ENCODE measurements around the gene COLEC11.

The COLEC11 gene

DNA sequence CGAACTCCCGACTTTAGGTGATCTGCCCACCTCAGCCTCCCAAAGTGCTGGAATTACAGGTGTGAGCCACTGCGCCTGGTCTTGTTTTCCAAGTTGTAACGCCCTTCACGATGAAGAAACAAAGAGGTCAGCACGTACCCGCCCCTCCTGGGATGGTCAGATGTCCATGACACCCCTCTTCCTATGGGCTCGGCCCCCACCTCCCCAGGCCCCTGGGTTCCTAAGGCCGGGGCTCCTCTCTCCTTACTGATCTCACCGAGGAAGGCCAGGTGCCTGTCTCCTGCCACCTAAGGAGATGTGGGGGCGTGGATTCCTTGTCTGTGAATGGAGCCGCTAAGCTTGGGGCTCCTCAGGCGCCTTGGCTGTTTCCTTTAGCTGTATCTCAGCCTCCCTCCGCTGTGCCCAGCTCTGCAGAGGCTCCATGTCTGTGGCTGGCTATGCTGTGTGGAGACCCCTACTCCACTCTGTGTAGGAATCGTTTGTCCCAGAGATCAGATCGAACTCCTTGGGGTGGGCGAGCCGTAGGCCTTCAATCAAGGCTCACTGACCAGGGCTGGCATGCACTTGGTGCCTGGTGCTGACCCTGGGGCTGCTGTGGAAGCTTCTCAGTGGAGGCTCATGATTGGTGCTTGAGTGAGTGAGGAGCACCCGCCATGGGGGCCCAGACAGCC, 8.8 kb downstream of the COLEC11 start:
- no peak overlapping the region for H3K9ac ChIP-seq (ENCODE audit: low read length)

DNA sequence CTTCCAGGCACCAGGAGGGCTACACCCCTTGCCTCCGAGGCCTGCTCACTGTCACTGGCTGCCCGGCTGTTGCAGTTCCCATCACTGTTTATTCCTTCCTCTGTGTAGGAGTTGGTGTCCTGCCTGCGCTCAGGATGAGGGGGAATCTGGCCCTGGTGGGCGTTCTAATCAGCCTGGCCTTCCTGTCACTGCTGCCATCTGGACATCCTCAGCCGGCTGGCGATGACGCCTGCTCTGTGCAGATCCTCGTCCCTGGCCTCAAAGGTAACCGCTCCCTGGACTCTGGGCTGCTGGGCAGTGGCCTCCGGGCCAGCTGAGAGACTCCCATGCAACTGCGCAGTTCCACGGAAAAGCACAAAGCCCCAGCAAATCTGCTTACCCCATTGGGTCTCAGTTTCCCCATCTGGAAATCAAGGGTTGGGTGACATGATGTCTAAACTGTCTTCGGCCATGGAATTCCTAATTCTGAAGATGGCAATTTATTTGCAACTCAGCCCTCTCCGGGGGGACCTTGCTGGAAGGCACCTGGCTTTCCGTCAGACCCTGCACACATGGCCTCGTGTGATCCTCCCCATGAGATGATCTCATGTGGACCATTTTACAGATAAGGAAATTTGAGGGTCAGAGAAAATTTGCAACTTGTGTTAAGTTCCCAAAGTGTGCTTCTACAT, 9.4 kb downstream of the COLEC11 start:
- H3K27me3 ChIP-seq (ENCODE audit: insufficient read depth, low read length), result 0 out of 2 replicates have a peak, but pooled peaks cover 8% of the 10 kb centered on the region
- H3K36me3 ChIP-seq (ENCODE audit: insufficient read depth, low read length), result no peaks in the 10 kb centered on the region
- peak overlapping the region; percentile 47; the same call in 1 of the 2 replicates for H3K9ac ChIP-seq (ENCODE audit: low read length)
- H2AFZ ChIP-seq (ENCODE audit: low read length), result peak overlapping the region; percentile 28; the same call in 1 of the 2 replicates
- no peak overlapping the region for H3K27ac ChIP-seq (ENCODE audit: low read depth, low read length, poor library complexity, severe bottlenecking)
- H3K4me1 ChIP-seq (ENCODE audit: insufficient read depth, low read length, severe bottlenecking), result peaks cover 49% of the 10 kb centered on the region
- H3K79me2 ChIP-seq (ENCODE audit: insufficient read depth, low read length), result no peaks in the 10 kb centered on the region
- no peaks in the 10 kb centered on the region for H3F3A ChIP-seq (ENCODE audit: insufficient read depth, low read length)
- TF ChIP-seq EZH2 (IDR thresholded peaks at IDR 0.05; ENCODE audit: borderline replicate concordance, low read length), result no peak
- TF ChIP-seq, protein P1, sequence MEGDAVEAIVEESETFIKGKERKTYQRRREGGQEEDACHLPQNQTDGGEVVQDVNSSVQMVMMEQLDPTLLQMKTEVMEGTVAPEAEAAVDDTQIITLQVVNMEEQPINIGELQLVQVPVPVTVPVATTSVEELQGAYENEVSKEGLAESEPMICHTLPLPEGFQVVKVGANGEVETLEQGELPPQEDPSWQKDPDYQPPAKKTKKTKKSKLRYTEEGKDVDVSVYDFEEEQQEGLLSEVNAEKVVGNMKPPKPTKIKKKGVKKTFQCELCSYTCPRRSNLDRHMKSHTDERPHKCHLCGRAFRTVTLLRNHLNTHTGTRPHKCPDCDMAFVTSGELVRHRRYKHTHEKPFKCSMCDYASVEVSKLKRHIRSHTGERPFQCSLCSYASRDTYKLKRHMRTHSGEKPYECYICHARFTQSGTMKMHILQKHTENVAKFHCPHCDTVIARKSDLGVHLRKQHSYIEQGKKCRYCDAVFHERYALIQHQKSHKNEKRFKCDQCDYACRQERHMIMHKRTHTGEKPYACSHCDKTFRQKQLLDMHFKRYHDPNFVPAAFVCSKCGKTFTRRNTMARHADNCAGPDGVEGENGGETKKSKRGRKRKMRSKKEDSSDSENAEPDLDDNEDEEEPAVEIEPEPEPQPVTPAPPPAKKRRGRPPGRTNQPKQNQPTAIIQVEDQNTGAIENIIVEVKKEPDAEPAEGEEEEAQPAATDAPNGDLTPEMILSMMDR (IDR thresholded peaks at IDR 0.05; ENCODE audit: low read length), result no peak
- no peaks in the 10 kb centered on the region for H3K9me3 ChIP-seq (ENCODE audit: low read length)
- H3K4me3 ChIP-seq (ENCODE audit: low read depth, low read length, poor library complexity, severe bottlenecking), result no peak overlapping the region
- no peak overlapping the region for H3K4me2 ChIP-seq (ENCODE audit: low read length)
- H4K20me1 ChIP-seq (ENCODE audit: insufficient read depth, low read length), result no peaks in the 10 kb centered on the region
- no peaks in the 10 kb centered on the region for H3K9me2 ChIP-seq (ENCODE audit: low read depth, low read length)

More for the DNA sequence above, 8.8 kb downstream of the COLEC11 start:
- peaks cover 42% of the 10 kb centered on the region for H3K4me1 ChIP-seq (ENCODE audit: insufficient read depth, low read length, severe bottlenecking)
- no peaks in the 10 kb centered on the region for H3K79me2 ChIP-seq (ENCODE audit: insufficient read depth, low read length)
- no peak overlapping the region for H3K4me2 ChIP-seq (ENCODE audit: low read length)
- H3F3A ChIP-seq (ENCODE audit: insufficient read depth, low read length), result no peaks in the 10 kb centered on the region
- peaks cover 11% of the 10 kb centered on the region; the same call in 1 of the 2 replicates for H3K27me3 ChIP-seq (ENCODE audit: insufficient read depth, low read length)
- H2AFZ ChIP-seq (ENCODE audit: low read length), result no peak overlapping the region
- H4K20me1 ChIP-seq (ENCODE audit: insufficient read depth, low read length), result no peaks in the 10 kb centered on the region
- no peak for TF ChIP-seq EZH2 (IDR thresholded peaks at IDR 0.05; ENCODE audit: borderline replicate concordance, low read length)
- TF ChIP-seq, protein P1 (IDR thresholded peaks at IDR 0.05; ENCODE audit: low read length), result no peak
- H3K4me3 ChIP-seq (ENCODE audit: low read depth, low read length, poor library complexity, severe bottlenecking), result no peak overlapping the region
- no peaks in the 10 kb centered on the region for H3K9me2 ChIP-seq (ENCODE audit: low read depth, low read length)
- no peak overlapping the region for H3K27ac ChIP-seq (ENCODE audit: low read depth, low read length, poor library complexity, severe bottlenecking)
- H3K36me3 ChIP-seq (ENCODE audit: insufficient read depth, low read length), result no peaks in the 10 kb centered on the region
- H3K9me3 ChIP-seq (ENCODE audit: low read length), result no peaks in the 10 kb centered on the region

DNA sequence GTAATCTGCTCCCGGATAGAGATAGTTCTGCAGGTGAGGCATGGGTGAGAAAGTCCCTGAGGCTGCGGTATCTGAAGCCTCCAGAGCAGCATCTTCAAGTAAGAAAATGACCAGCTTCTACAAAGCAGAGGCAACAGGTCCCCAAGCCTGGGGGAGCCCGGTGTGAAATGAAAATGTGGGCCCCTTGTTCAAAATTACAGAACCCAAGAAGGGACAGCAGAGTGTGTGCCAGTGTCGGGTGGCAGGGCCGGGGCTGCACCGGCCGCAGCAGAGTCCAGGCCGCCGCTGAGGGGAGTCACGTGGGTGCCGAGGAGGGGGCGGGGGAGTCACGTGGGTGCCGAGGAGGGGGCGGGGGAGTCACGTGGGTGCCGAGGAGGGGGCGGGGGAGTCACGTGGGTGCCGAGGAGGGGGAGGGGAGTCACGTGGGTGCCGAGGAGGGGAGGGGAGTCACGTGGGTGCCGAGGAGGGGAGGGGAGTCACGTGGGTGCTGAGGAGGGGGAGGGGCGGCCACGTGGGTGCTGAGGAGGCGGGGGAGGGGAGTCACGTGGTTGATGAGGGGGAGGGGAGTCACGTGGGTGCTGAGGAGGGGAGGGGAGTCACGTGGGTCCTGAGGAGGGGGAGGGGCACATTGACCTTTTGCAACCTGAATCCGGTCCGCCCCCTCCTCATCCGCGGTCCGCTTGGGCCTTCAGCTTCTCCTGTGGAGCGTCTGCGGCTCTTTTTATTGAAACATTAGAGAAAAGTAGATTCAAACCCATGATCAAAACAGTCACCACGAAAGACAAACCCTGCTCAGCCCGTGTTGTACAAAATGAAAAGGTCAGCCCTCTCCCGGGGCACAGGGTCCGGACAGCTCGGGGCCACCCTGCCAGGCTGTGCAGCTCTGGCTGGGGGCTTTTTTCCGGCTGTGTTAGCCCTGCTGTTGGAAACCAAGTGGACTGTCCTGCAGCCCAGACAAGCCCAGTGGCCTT, 10.4 kb downstream of the COLEC11 start:
- Histone ChIP-seq H3K9me3 (ENCODE audit: low read length) (no peaks in the 10 kb centered on the region), H2AFZ (ENCODE audit: low read length) (peak overlapping the region; percentile 88; the same call in 1 of the 2 replicates), H3K4me1 (ENCODE audit: insufficient read depth, low read length, severe bottlenecking) (peaks cover 49% of the 10 kb centered on the region), H3K9me2 (ENCODE audit: low read depth, low read length) (no peaks in the 10 kb centered on the region), H3K4me3 (ENCODE audit: low read depth, low read length, poor library complexity, severe bottlenecking) (peak overlapping the region; percentile 37), H3K9ac (ENCODE audit: low read length) (peak overlapping the region; percentile 47; the same call in 1 of the 2 replicates), H3K27ac (ENCODE audit: low read depth, low read length, poor library complexity, severe bottlenecking) (peak overlapping the region; percentile 80), H3K27me3 (ENCODE audit: insufficient read depth, low read length) (0 out of 2 replicates have a peak, but pooled peaks cover 8% of the 10 kb centered on the region), H3F3A (ENCODE audit: insufficient read depth, low read length) (no peaks in the 10 kb centered on the region; the same call in 1 of the 2 replicates), H3K4me2 (ENCODE audit: low read length) (peak overlapping the region; percentile 63; the same call in 1 of the 2 replicates), H3K79me2 (ENCODE audit: insufficient read depth, low read length) (no peaks in the 10 kb centered on the region), H4K20me1 (ENCODE audit: insufficient read depth, low read length) (no peaks in the 10 kb centered on the region), H3K36me3 (ENCODE audit: insufficient read depth, low read length) (no peaks in the 10 kb centered on the region)
- no peak for TF ChIP-seq EZH2 (IDR thresholded peaks at IDR 0.05; ENCODE audit: borderline replicate concordance, low read length)
- TF ChIP-seq, protein P1 (IDR thresholded peaks at IDR 0.05; ENCODE audit: low read length), result no peak

All from OCI-LY1 (cell line).